ENCODE data around the gene OXTR. TPM values are rescaled to one million over a fixed set of nuclear protein-coding genes. Genes with fewer than 3 reads are reported as not detected.
"Not testable (repeated sequence)": the region's sequence is repeated elsewhere in the genome, so short reads cannot be mapped to it uniquely, and the experiment has no call there.

The OXTR gene
- total and polyA plus RNA-seq, 12 donors, result 0.09 to 1.3 (median 0.31) TPM; not detected in 1

- H3K27me3 ChIP-seq, result no peaks in the 10 kb centered on the region
- intact Hi-C loops (cut with DNase I), result no loop called here
- no peaks in the 10 kb centered on the region for H3K4me1 ChIP-seq (replicated peaks in 1 of 2)
- TF ChIP-seq CTCF (IDR thresholded peaks at IDR 0.05) (no peak), POLR2A (IDR thresholded peaks at IDR 0.05) (no peak)
- no peaks in the 10 kb centered on the region for H3K36me3 ChIP-seq (replicated peaks in 1 of 2)
- no peaks in the 10 kb centered on the region for H3K9me3 ChIP-seq (replicated peaks in 1 of 3)
- no peak overlapping the region for H3K27ac ChIP-seq
- no peak overlapping the region for H3K4me3 ChIP-seq
- DNase-seq, result peak in 1 of 7 donors; percentile 20
- WGBS, 4 donors, result 80 to 91% (median 86%) methylated on average over 6 to 9 of the region's 9 CpGs
These were observed 41.6 kb downstream of the OXTR start for GRCh38 chr3:8727605-8728512.

GRCh38 chr3:8724108-8724752, 45.2 kb downstream of the OXTR start:
- Histone ChIP-seq H3K4me1 (replicated peaks in 1 of 2) (no peaks in the 10 kb centered on the region), H3K36me3 (replicated peaks in 1 of 2) (no peaks in the 10 kb centered on the region), H3K9me3 (replicated peaks in 1 of 3) (no peaks in the 10 kb centered on the region), H3K4me3 (no peak overlapping the region), H3K27ac (no peak overlapping the region), H3K27me3 (no peaks in the 10 kb centered on the region)
- no peak for DNase-seq
- WGBS, 4 donors, result 79 to 88% (median 82%) methylated on average over 3 of the region's 3 CpGs
- TF ChIP-seq CTCF (IDR thresholded peaks at IDR 0.05) (no peak), POLR2A (IDR thresholded peaks at IDR 0.05) (no peak)
- intact Hi-C loops (cut with DNase I), result no loop called here

- no peak for DNase-seq
- no peaks in the 10 kb centered on the region for H3K4me1 ChIP-seq (replicated peaks in 1 of 2)
- H3K4me3 ChIP-seq, result no peak overlapping the region
- intact Hi-C loops (cut with DNase I), result no loop called here
- TF ChIP-seq POLR2A (IDR thresholded peaks at IDR 0.05) (no peak), CTCF (IDR thresholded peaks at IDR 0.05) (no peak)
- 68 to 79% (median 76%) methylated on average over 3 of the region's 3 CpGs for WGBS, 4 donors
- H3K27ac ChIP-seq, result no peak overlapping the region
- no peaks in the 10 kb centered on the region for H3K36me3 ChIP-seq (replicated peaks in 1 of 2)
- no peaks in the 10 kb centered on the region for H3K27me3 ChIP-seq
- H3K9me3 ChIP-seq (replicated peaks in 1 of 3), result no peaks in the 10 kb centered on the region
These were observed 45.8 kb downstream of the OXTR start for GRCh38 chr3:8723612-8724011.

GRCh38 chr3:8722808-8723207, 46.6 kb downstream of the OXTR start:
- Histone ChIP-seq H3K27ac (no peak overlapping the region), H3K9me3 (replicated peaks in 1 of 3) (no peaks in the 10 kb centered on the region), H3K36me3 (replicated peaks in 1 of 2) (no peaks in the 10 kb centered on the region), H3K27me3 (no peaks in the 10 kb centered on the region), H3K4me3 (no peak overlapping the region), H3K4me1 (replicated peaks in 1 of 2) (no peaks in the 10 kb centered on the region)
- whole genome bisulfite sequencing, 4 donors, result 71 to 85% (median 81%) methylated on average over 5 of the region's 5 CpGs
- intact Hi-C loops (cut with DNase I), result no loop called here
- TF ChIP-seq POLR2A (IDR thresholded peaks at IDR 0.05) (no peak), CTCF (IDR thresholded peaks at IDR 0.05) (no peak)
- DNase-seq, result no peak

GRCh38 chr3:8715757-8716156, 53.7 kb downstream of the OXTR start:
- H3K36me3 ChIP-seq (replicated peaks in 1 of 2); H3K27ac ChIP-seq; DNase-seq; H3K4me3 ChIP-seq; H3K27me3 ChIP-seq; H3K4me1 ChIP-seq (replicated peaks in 1 of 2); H3K9me3 ChIP-seq (replicated peaks in 1 of 3); intact Hi-C loops (cut with DNase I): not testable (repeated sequence)
- 85 to 93% (median 90%) methylated on average over 12 of the region's 12 CpGs for WGBS, 4 donors
